ENCODE results near the gene RIPPLY2. TPM values are rescaled to one million over a fixed set of nuclear protein-coding genes. Genes with fewer than 3 reads are reported as not detected.

RIPPLY2 gene
- total RNA-seq, 1 donor from 2014 or later, result not detected

- Mint-ChIP-seq H3K4me3 (ENCODE audit: low read depth) (no peak overlapping the region), H3K4me1 (ENCODE audit: low read depth) (peaks cover 5% of the 10 kb centered on the region), H3K9me3 (ENCODE audit: low read depth) (peaks cover 16% of the 10 kb centered on the region), H3K27ac (no peak overlapping the region), H3K36me3 (ENCODE audit: insufficient read depth) (peaks cover 32% of the 10 kb centered on the region), H3K27me3 (no peaks in the 10 kb centered on the region)
- DNase-seq (ENCODE audit: low spot score, unreplicated experiment), result no peak
- TF ChIP-seq, protein P1, sequence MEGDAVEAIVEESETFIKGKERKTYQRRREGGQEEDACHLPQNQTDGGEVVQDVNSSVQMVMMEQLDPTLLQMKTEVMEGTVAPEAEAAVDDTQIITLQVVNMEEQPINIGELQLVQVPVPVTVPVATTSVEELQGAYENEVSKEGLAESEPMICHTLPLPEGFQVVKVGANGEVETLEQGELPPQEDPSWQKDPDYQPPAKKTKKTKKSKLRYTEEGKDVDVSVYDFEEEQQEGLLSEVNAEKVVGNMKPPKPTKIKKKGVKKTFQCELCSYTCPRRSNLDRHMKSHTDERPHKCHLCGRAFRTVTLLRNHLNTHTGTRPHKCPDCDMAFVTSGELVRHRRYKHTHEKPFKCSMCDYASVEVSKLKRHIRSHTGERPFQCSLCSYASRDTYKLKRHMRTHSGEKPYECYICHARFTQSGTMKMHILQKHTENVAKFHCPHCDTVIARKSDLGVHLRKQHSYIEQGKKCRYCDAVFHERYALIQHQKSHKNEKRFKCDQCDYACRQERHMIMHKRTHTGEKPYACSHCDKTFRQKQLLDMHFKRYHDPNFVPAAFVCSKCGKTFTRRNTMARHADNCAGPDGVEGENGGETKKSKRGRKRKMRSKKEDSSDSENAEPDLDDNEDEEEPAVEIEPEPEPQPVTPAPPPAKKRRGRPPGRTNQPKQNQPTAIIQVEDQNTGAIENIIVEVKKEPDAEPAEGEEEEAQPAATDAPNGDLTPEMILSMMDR (IDR thresholded peaks at IDR 0.05; ENCODE audit: unreplicated experiment), result no peak
Observed at GRCh38 chr6:83867527-83868161, 14.5 kb downstream of the RIPPLY2 start.

- H3K4me1 Mint-ChIP-seq (ENCODE audit: low read depth), result peaks cover 2% of the 10 kb centered on the region
- H3K4me3 Mint-ChIP-seq (ENCODE audit: low read depth), result no peak overlapping the region
- H3K27me3 Mint-ChIP-seq, result no peaks in the 10 kb centered on the region
- H3K36me3 Mint-ChIP-seq (ENCODE audit: insufficient read depth), result peaks cover 32% of the 10 kb centered on the region
- DNase-seq (ENCODE audit: low spot score, unreplicated experiment), result no peak
- no peak overlapping the region for H3K27ac Mint-ChIP-seq
- peaks cover 16% of the 10 kb centered on the region for H3K9me3 Mint-ChIP-seq (ENCODE audit: low read depth)
- TF ChIP-seq, protein P1 (IDR thresholded peaks at IDR 0.05; ENCODE audit: unreplicated experiment), result no peak
Observed at GRCh38 chr6:83868639-83869038, 15.5 kb downstream of the RIPPLY2 start.

GRCh38 chr6:83870649-83871048, 17.5 kb downstream of the RIPPLY2 start:
- peaks cover 16% of the 10 kb centered on the region for H3K9me3 Mint-ChIP-seq (ENCODE audit: low read depth)
- H3K36me3 Mint-ChIP-seq (ENCODE audit: insufficient read depth), result peaks cover 29% of the 10 kb centered on the region

GRCh38 chr6:83872386-83873118, 19.4 kb downstream of the RIPPLY2 start:
- H3K36me3 Mint-ChIP-seq (ENCODE audit: insufficient read depth), result peaks cover 15% of the 10 kb centered on the region
- H3K4me1 Mint-ChIP-seq (ENCODE audit: low read depth), result peaks cover 3% of the 10 kb centered on the region
- TF ChIP-seq, protein P1 (IDR thresholded peaks at IDR 0.05; ENCODE audit: unreplicated experiment), result no peak
- no peak for DNase-seq (ENCODE audit: low spot score, unreplicated experiment)
- H3K27ac Mint-ChIP-seq, result no peak overlapping the region
- H3K4me3 Mint-ChIP-seq (ENCODE audit: low read depth), result no peak overlapping the region
- H3K9me3 Mint-ChIP-seq (ENCODE audit: low read depth), result peaks cover 8% of the 10 kb centered on the region
- H3K27me3 Mint-ChIP-seq, result no peaks in the 10 kb centered on the region

More at GRCh38 chr6:83870649-83871048, 17.5 kb downstream of the RIPPLY2 start:
- TF ChIP-seq, protein P1 (IDR thresholded peaks at IDR 0.05; ENCODE audit: unreplicated experiment), result no peak
- Mint-ChIP-seq H3K4me3 (ENCODE audit: low read depth) (no peak overlapping the region), H3K4me1 (ENCODE audit: low read depth) (peaks cover 2% of the 10 kb centered on the region), H3K27me3 (no peaks in the 10 kb centered on the region), H3K27ac (no peak overlapping the region)
- DNase-seq (ENCODE audit: low spot score, unreplicated experiment), result no peak

- no peak for DNase-seq (ENCODE audit: low spot score, unreplicated experiment)
- Mint-ChIP-seq H3K27me3 (no peaks in the 10 kb centered on the region), H3K4me3 (ENCODE audit: low read depth) (no peak overlapping the region), H3K4me1 (ENCODE audit: low read depth) (peaks cover 4% of the 10 kb centered on the region), H3K9me3 (ENCODE audit: low read depth) (no peaks in the 10 kb centered on the region), H3K27ac (no peak overlapping the region), H3K36me3 (ENCODE audit: insufficient read depth) (peaks cover 3% of the 10 kb centered on the region)
- TF ChIP-seq, protein P1 (IDR thresholded peaks at IDR 0.05; ENCODE audit: unreplicated experiment), result no peak
Observed at GRCh38 chr6:83873869-83874268, 20.7 kb downstream of the RIPPLY2 start.

Data from progenitor cell of endocrine pancreas (in vitro differentiated cells).